ENCODE results near the gene ATXN10. TPM values are rescaled to one million over a fixed set of nuclear protein-coding genes. Genes with fewer than 3 reads are reported as not detected.

Gene ATXN10
- total RNA-seq, 1 experiment from 2014 or later, result 135 TPM

DNA sequence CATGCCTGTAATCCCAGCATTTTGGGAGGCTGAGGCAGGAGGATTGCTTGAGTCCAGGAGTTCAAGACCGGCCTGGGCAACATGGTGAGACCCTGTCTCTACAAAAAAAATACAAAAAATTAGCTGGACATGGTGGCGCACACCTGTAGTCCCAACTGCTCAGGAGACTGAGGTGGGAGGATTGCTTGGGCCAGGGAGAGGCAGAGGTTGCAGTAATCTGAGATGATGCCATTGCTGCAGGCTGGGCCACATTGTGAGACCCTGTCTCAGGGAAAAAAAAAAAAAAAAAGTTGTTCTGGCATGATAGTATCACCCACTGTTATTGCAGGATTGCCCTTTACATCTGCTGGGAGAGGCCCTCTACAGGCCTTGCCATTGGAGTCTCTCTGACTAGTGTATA, 18.4 kb downstream of the ATXN10 start:
- no peak overlapping the region for H3K4me3 ChIP-seq (replicated peaks in 1 of 2; ENCODE audit: low read depth in 1 of 2, low read length in 2 of 2)
- H3K9me3 ChIP-seq (ENCODE audit: control insufficient read depth in 1 of 2, insufficient read depth in 1 of 2, low read depth in 1 of 2, low read length in 2 of 2), result no peaks in the 10 kb centered on the region
- no peak overlapping the region for H3K9ac ChIP-seq (ENCODE audit: low read length)
- H3K79me2 ChIP-seq (ENCODE audit: insufficient read depth, low read length), result peaks cover 70% of the 10 kb centered on the region
- H4K20me1 ChIP-seq (ENCODE audit: insufficient read depth), result no peaks in the 10 kb centered on the region
- H3K27ac ChIP-seq (ENCODE audit: low read depth, low read length), result no peak overlapping the region
- peaks cover 4 to 16% of the 10 kb centered on the region in 2 experiments; a peak in 2 of 4 replicates for H3K36me3 ChIP-seq (ENCODE audit: control insufficient read depth in 1 of 2, insufficient read depth in 2 of 2, low read length in 2 of 2)
- no peak for TF ChIP-seq ELF1 (IDR thresholded peaks at IDR 0.05; ENCODE audit: borderline replicate concordance, low read depth)
- TF ChIP-seq CEBPB (IDR thresholded peaks at IDR 0.05; ENCODE audit: low read depth), result no peak
- TF ChIP-seq EZH2 (IDR thresholded peaks at IDR 0.05), result no peak
- no peak for TF ChIP-seq EGR1 (IDR thresholded peaks at IDR 0.05; ENCODE audit: low read depth)
- no peak for TF ChIP-seq SRF (IDR thresholded peaks at IDR 0.05; ENCODE audit: low read depth)
- no peak for TF ChIP-seq ZFX (IDR thresholded peaks at IDR 0.05)
- TF ChIP-seq, protein P1, sequence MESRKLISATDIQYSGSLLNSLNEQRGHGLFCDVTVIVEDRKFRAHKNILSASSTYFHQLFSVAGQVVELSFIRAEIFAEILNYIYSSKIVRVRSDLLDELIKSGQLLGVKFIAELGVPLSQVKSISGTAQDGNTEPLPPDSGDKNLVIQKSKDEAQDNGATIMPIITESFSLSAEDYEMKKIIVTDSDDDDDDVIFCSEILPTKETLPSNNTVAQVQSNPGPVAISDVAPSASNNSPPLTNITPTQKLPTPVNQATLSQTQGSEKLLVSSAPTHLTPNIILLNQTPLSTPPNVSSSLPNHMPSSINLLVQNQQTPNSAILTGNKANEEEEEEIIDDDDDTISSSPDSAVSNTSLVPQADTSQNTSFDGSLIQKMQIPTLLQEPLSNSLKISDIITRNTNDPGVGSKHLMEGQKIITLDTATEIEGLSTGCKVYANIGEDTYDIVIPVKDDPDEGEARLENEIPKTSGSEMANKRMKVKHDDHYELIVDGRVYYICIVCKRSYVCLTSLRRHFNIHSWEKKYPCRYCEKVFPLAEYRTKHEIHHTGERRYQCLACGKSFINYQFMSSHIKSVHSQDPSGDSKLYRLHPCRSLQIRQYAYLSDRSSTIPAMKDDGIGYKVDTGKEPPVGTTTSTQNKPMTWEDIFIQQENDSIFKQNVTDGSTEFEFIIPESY (IDR thresholded peaks at IDR 0.05; ENCODE audit: extremely low read depth, insufficient replicate concordance, low read length), result no peak
- TF ChIP-seq, protein P2, sequence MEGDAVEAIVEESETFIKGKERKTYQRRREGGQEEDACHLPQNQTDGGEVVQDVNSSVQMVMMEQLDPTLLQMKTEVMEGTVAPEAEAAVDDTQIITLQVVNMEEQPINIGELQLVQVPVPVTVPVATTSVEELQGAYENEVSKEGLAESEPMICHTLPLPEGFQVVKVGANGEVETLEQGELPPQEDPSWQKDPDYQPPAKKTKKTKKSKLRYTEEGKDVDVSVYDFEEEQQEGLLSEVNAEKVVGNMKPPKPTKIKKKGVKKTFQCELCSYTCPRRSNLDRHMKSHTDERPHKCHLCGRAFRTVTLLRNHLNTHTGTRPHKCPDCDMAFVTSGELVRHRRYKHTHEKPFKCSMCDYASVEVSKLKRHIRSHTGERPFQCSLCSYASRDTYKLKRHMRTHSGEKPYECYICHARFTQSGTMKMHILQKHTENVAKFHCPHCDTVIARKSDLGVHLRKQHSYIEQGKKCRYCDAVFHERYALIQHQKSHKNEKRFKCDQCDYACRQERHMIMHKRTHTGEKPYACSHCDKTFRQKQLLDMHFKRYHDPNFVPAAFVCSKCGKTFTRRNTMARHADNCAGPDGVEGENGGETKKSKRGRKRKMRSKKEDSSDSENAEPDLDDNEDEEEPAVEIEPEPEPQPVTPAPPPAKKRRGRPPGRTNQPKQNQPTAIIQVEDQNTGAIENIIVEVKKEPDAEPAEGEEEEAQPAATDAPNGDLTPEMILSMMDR (IDR thresholded peaks at IDR 0.05 in 2 of 3, conservative IDR thresholded peaks at IDR 0.05 in 1 of 3; ENCODE audit: borderline replicate concordance in 1 of 3, insufficient read depth in 1 of 3, low read depth in 2 of 3, low read length in 2 of 3), result no peak
- no peak for TF ChIP-seq ZNF274 (IDR thresholded peaks at IDR 0.05; ENCODE audit: low read depth, low read length)
- no peak for TF ChIP-seq SP1 (IDR thresholded peaks at IDR 0.05; ENCODE audit: low read depth)
- no peak for TF ChIP-seq SIN3A (IDR thresholded peaks at IDR 0.05; ENCODE audit: low read depth)
- TF ChIP-seq CBX3 (IDR thresholded peaks at IDR 0.05; ENCODE audit: low read depth), result no peak
- no peak for TF ChIP-seq TCF7L2 (IDR thresholded peaks at IDR 0.05; ENCODE audit: borderline replicate concordance, extremely low read depth, insufficient read depth, insufficient read length)
- ChIA-PET RAD21 (ENCODE audit: low non-redundant PET in 1 of 2, low total read pairs in 2 of 2, uncharacterized antibody in 2 of 2, unreplicated experiment in 2 of 2) (no interaction called here), CTCF (no interaction called here), POLR2A (no interaction called here)
- no peaks in the 10 kb centered on the region for H3K9me2 ChIP-seq (ENCODE audit: insufficient read depth)
- H3K27me3 ChIP-seq (ENCODE audit: insufficient read depth, low read length), result no peaks in the 10 kb centered on the region
- H3K4me2 ChIP-seq (ENCODE audit: low read length), result peak overlapping the region; percentile 62
- no TSS peak for BruUV-seq (replicated peaks)
- no peak overlapping the region for H2AFZ ChIP-seq (ENCODE audit: low read depth, low read length, poor library complexity, severe bottlenecking)
- intact Hi-C loops (cut with micrococcal nuclease), result no loop called here
- ATAC-seq, result no peak
- H3K4me1 ChIP-seq (ENCODE audit: control insufficient read depth in 1 of 2, insufficient read depth in 2 of 2, low read length in 2 of 2), result peaks cover 36 to 77% of the 10 kb centered on the region in 2 experiments
- DNase-seq (ENCODE audit: low read depth, low spot score), result no peak
